GM23248 (cell line): ENCODE results near the gene TMA7. TPM values are rescaled to one million over a fixed set of nuclear protein-coding genes. Genes with fewer than 3 reads are reported as not detected.

Experiments used
- DNase-seq: peaks from one replicate; pipeline ENCODE4 v3.0.0-alpha.2; 2015
- H2AFZ ChIP-seq: fragments of 200-600 bp; sonication (generic); 2 replicates; pipeline ENCODE4 v1.6.1; 2016; ENCODE audit warnings: antibody characterized with exemption
- H3F3A ChIP-seq: fragments of 200-600 bp; sonication (generic); 2 replicates; pipeline ENCODE4 v1.6.1; 2016; ENCODE audit warnings: mild to moderate bottlenecking, antibody characterized with exemption, mixed run types; ENCODE audit not compliant: insufficient read depth
- H3K27ac ChIP-seq: fragments of 200-600 bp; sonication (generic); 2 replicates; pipeline ENCODE4 v1.5.1; 2016; ENCODE audit warnings: mild to moderate bottlenecking
- H3K27me3 ChIP-seq: fragments of 200-600 bp; sonication (generic); replicated peaks from 2 replicates; pipeline ENCODE4 v1.6.1; 2016; ENCODE audit warnings: mild to moderate bottlenecking; ENCODE audit not compliant: insufficient read depth
- H3K36me3 ChIP-seq: fragments of 200-600 bp; sonication (generic); 2 replicates; pipeline ENCODE4 v1.6.1; 2016; ENCODE audit warnings: low read depth, mild to moderate bottlenecking
- H3K4me1 ChIP-seq: fragments of 200-600 bp; sonication (generic); 2 replicates; pipeline ENCODE4 v1.6.1; 2016; ENCODE audit warnings: mild to moderate bottlenecking; ENCODE audit not compliant: insufficient read depth
- H3K4me2 ChIP-seq: fragments of 200-600 bp; sonication (generic); one replicate; pipeline ENCODE4 v1.6.1; 2016; ENCODE audit warnings: mild to moderate bottlenecking; ENCODE audit not compliant: unreplicated experiment
- H3K4me3 ChIP-seq: fragments of 200-600 bp; sonication (generic); 2 replicates; pipeline ENCODE4 v1.5.1; 2016; ENCODE audit warnings: mild to moderate bottlenecking
- H3K79me2 ChIP-seq: fragments of 200-600 bp; sonication (generic); 2 replicates; pipeline ENCODE4 v1.6.1; 2016; ENCODE audit warnings: mild to moderate bottlenecking; ENCODE audit not compliant: insufficient read depth
- H3K9ac ChIP-seq: fragments of 200-600 bp; sonication (generic); 2 replicates; pipeline ENCODE4 v1.6.1; 2016; ENCODE audit warnings: mild to moderate bottlenecking
- H3K9me2 ChIP-seq: fragments of 200-600 bp; sonication (generic); 2 replicates; pipeline ENCODE4 v1.6.1; 2016; ENCODE audit warnings: mixed run types, mild to moderate bottlenecking, moderate library complexity; ENCODE audit not compliant: insufficient read depth
- H3K9me3 ChIP-seq: fragments of 200-600 bp; sonication (generic); one replicate; pipeline ENCODE4 v1.6.1; 2017; ENCODE audit warnings: low read depth
- H4K20me1 ChIP-seq: fragments of 200-600 bp; sonication (generic); 2 replicates; pipeline ENCODE4 v1.6.0; 2016; ENCODE audit not compliant: insufficient read depth
- EZH2 ChIP-seq: fragments of 200-600 bp; sonication (generic); IDR thresholded peaks from 2 replicates; pipeline ENCODE4 v1.6.1; 2018; ENCODE audit warnings: antibody characterized with exemption, mild to moderate bottlenecking; ENCODE audit not compliant: insufficient read depth, poor library complexity, severe bottlenecking
- EZH2phosphoT487 ChIP-seq: fragments of 200-600 bp; sonication (generic); IDR thresholded peaks from 2 replicates; pipeline ENCODE4 v1.6.1; 2018; ENCODE audit warnings: antibody characterized with exemption, moderate library complexity, mild to moderate bottlenecking, low read depth; ENCODE audit not compliant: insufficient read depth
- WGBS, 2 experiments: methylation state at CpG; one replicate each; pipeline ENCODE4 v1.1.6; 2015 to 2017; ENCODE audit warnings: low lambda C conversion rate in 2 of 2, low coverage in 1 of 2; ENCODE audit errors: missing lambda C conversion rate in 2 of 2; 5-methylcytosine and 5-hydroxymethylcytosine counted together
- in situ Hi-C: fragments of 300-500 bp; cut with MboI; formaldehyde crosslinking; loops from 2 replicates; pipeline ENCODE4 v1.15.0; 2020
- polyA plus RNA-seq: library from polyadenylated mRNA; unstranded; fragments of >200 nt; fragmentation: Nextera tagmentation; extraction: Ambion mirVana; gene quantifications from 2 replicates; pipeline ENCODE4 v1.2.1, GENCODE V29; 2016
- total RNA-seq: library from RNA; depleted of rRNA; stranded (reverse); fragments of >200 nt; shearing (Covaris generic); gene quantifications from 2 replicates; pipeline ENCODE4 v1.2.3, GENCODE V29; 2014

Gene TMA7
- total and polyA plus RNA-seq, 2 experiments from 2014 or later = 244 to 552 TPM

DNA sequence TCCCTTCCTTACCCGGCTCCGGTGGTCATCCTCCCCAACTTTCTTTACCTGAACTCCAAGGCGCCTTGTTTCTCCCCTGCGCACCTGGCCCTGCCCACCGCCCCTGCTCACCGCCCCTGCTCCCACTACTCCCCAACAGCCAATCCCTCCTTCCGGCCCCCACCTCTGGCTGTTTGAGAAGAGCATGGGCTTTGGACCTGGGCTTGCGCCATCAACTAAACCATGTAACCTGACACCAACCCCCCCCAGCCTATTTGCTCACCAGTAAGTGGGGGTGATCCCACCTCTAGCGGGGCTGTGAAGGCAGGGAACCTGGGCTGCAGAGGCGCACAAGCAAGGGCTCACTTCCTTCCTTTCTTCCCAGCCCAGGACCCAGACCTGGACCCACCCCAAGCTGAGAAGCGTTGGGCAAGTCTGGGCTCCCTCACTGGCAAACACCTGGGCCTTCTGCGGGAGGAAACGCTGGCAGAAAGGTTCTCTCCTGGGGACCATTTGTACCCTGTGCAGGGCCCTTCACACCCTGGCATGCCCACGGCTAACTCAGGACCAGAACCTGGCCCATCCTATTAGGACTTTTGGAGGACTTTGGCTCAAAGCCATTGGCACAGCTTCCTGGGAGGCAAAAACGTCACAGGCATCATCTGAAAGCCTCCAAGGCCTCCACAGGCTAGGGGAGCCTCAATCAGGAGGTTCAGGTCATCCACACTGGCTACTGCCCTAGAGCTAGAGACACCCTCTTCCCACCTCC is 9.9 kb upstream of the TMA7 start, which contains the start of gene PLXNB1:
Gene PLXNB1, minus strand, starts transcription at position 127 of the 748 bp plus-strand sequence. CDS start 5,475 bp downstream, outside the sequence.
- Histone ChIP-seq H3K9ac (peak within 1 kb of the TSS; percentile 79), H3K27ac (no peak within 1 kb of the TSS), H3K9me2 (no peaks in the 10 kb centered on the region), H3K36me3 (no peaks in the 10 kb centered on the region), H4K20me1 (no peaks in the 10 kb centered on the region), H2AFZ (peak within 1 kb of the TSS; percentile 82), H3K4me2 (peak within 1 kb of the TSS; percentile 69), H3K4me3 (peak within 1 kb of the TSS; percentile 81), H3K4me1 (peaks cover 21% of the 10 kb centered on the region), H3K79me2 (no peaks in the 10 kb centered on the region), H3F3A (0 out of 2 replicates have a peak, but pooled peaks cover 6% of the 10 kb centered on the region), H3K9me3 (no peaks in the 10 kb centered on the region), H3K27me3 (no peaks in the 10 kb centered on the region)
- in situ Hi-C loops = loop anchor here (10.0 kb wide), 1 partner anchor 155 kb away; no protein-coding TSS in a partner anchor
- DNase-seq = peak; percentile 55
- 19 to 33% methylated on average over 10 to 15 of the region's 15 CpGs for WGBS, 2 experiments
- TF ChIP-seq EZH2phosphoT487 (no peak), EZH2 (no peak)

DNA sequence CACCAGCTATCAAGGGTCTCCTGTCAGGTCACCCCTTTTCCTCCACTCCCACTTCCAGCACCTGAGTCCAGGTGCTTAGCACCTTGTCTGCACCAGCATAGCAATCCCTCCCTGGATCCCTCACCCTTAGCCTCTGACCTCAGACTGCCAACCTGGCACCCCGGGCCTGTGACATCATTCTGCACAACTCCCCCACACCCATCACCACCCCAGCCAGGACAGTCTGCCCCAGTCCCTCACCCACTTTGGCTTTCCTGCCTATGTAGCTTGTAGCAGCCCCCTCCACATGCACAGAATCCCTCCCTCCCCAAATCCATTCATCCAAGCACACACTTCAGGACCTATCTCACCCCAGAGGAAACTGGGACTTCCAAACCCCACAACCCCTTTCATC is 9.4 kb upstream of the TMA7 start:
- H3K4me3 ChIP-seq = no peak overlapping the region
- H3K9ac ChIP-seq = no peak overlapping the region
- H3K4me1 ChIP-seq = peaks cover 21% of the 10 kb centered on the region
- DNase-seq = no peak
- no peaks in the 10 kb centered on the region for H3K9me3 ChIP-seq
- no peaks in the 10 kb centered on the region for H3K27me3 ChIP-seq
- TF ChIP-seq EZH2phosphoT487 = no peak
- TF ChIP-seq EZH2 = no peak
- no peak overlapping the region for H3K4me2 ChIP-seq
- 0 out of 2 replicates have a peak, but pooled peaks cover 6% of the 10 kb centered on the region for H3F3A ChIP-seq
- in situ Hi-C loops = loop anchor here (10.0 kb wide), 1 partner anchor 156 kb away; no protein-coding TSS in a partner anchor
- H3K79me2 ChIP-seq = no peaks in the 10 kb centered on the region
- H3K9me2 ChIP-seq = no peaks in the 10 kb centered on the region
- no peak overlapping the region for H2AFZ ChIP-seq
- no peak overlapping the region for H3K27ac ChIP-seq
- WGBS, 2 experiments = 25 to 67% methylated on average over 1 of the region's 1 CpG
- H3K36me3 ChIP-seq = no peaks in the 10 kb centered on the region
- no peaks in the 10 kb centered on the region for H4K20me1 ChIP-seq

DNA sequence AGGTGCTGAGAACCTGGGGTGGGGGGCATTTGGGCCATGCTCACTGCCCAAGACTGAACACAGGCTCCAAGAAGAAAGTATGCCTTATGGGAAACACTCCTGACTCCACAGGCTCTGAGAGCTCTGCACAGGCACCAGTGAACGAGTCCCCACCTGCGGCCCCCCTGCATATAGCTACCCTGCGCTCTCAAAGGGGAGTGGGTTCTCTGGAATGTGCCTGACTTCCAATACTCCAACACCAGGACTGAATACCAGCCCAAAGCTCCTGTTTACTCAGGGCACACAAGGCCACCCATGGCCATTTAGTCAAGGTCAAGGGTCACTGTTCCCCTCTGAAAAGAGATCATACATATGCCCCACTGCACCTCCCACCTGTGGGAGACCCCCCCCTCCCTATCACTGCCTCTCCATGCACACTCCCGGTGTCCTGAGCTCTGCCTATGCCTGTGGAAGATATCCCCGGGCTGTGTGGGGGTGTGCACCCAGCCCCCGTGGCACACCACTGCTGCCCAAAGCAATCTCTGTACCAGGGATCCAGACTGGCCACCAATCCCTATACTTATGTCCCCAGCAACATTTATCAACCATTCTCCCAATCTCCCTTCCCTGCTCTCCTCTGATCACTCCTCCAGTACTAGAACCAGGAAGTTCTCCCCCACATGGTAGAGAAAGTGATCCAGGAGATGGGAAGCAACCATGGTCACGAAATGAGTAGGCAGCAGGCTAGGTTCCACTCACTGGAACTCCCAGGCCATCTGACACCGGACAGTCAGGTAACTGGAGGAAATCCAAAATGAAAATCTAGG is 8.6 kb upstream of the TMA7 start:
- in situ Hi-C loops = loop anchor here (10.0 kb wide), 1 partner anchor 157 kb away; no protein-coding TSS in a partner anchor

More for the DNA sequence above, 8.6 kb upstream of the TMA7 start:
- Histone ChIP-seq H3K79me2 (no peaks in the 10 kb centered on the region), H3K4me3 (no peak overlapping the region), H4K20me1 (no peaks in the 10 kb centered on the region), H3K4me1 (peaks cover 21% of the 10 kb centered on the region), H3K36me3 (no peaks in the 10 kb centered on the region), H3K9ac (no peak overlapping the region), H3K27ac (no peak overlapping the region), H3K27me3 (no peaks in the 10 kb centered on the region), H3F3A (0 out of 2 replicates have a peak, but pooled peaks cover 6% of the 10 kb centered on the region), H2AFZ (no peak overlapping the region), H3K9me2 (no peaks in the 10 kb centered on the region), H3K4me2 (no peak overlapping the region), H3K9me3 (no peaks in the 10 kb centered on the region)
- TF ChIP-seq EZH2 (no peak), EZH2phosphoT487 (no peak)
- WGBS, 2 experiments = 89 to 93% methylated on average over 8 of the region's 8 CpGs
- DNase-seq = no peak
